AG09319 (cell line): ENCODE measurements around the gene ACRV1.

Experiments
- DNase-seq: peaks from one replicate; pipeline ENCODE4 v3.0.0-alpha.2; 2010; ENCODE audit warnings: low read depth; ENCODE audit errors: extremely low read depth
- TF ChIP-seq, protein P1 (sequence below): IDR thresholded peaks from 2 replicates; pipeline ENCODE4 v1.5.1; 2011; ENCODE audit warnings: low read depth, mild to moderate bottlenecking, inconsistent platforms, low read length, moderate library complexity

The ACRV1 gene

DNA sequence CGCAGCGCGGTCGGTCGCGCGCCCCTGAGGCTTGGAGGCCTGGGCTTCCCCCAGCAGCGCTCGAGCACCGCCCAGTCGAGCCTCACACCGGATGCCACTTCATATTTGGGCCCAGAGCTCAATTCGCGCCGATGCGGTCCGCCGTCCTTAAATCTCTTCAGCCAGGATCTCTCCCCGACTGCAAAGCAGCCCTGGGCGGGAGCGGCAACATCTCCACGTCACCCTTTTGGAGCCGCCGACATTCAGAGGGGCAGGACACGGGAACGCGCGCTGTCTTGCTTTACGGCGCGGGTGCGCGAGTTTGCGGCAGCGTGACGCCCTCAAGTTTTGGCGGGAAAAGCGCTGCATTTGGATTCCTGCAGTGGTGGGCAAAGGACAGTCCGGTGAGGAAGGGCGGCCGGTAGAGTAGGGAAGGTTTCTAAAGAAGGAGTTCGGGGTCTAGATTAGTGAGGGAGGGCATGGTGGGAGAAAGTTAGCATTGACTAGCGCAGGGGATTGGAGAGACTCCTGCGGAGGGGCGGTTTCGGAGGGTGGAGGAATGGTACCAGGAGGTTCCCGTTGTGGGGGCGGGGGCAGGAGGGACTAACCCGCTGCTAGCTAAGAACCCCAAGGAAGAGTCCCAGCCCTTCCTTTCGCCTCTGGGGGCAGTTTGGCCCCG lies 54.9 kb downstream of the ACRV1 start:
- TF ChIP-seq, protein P1, sequence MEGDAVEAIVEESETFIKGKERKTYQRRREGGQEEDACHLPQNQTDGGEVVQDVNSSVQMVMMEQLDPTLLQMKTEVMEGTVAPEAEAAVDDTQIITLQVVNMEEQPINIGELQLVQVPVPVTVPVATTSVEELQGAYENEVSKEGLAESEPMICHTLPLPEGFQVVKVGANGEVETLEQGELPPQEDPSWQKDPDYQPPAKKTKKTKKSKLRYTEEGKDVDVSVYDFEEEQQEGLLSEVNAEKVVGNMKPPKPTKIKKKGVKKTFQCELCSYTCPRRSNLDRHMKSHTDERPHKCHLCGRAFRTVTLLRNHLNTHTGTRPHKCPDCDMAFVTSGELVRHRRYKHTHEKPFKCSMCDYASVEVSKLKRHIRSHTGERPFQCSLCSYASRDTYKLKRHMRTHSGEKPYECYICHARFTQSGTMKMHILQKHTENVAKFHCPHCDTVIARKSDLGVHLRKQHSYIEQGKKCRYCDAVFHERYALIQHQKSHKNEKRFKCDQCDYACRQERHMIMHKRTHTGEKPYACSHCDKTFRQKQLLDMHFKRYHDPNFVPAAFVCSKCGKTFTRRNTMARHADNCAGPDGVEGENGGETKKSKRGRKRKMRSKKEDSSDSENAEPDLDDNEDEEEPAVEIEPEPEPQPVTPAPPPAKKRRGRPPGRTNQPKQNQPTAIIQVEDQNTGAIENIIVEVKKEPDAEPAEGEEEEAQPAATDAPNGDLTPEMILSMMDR = no peak
- peak; percentile 56 for DNase-seq

DNA sequence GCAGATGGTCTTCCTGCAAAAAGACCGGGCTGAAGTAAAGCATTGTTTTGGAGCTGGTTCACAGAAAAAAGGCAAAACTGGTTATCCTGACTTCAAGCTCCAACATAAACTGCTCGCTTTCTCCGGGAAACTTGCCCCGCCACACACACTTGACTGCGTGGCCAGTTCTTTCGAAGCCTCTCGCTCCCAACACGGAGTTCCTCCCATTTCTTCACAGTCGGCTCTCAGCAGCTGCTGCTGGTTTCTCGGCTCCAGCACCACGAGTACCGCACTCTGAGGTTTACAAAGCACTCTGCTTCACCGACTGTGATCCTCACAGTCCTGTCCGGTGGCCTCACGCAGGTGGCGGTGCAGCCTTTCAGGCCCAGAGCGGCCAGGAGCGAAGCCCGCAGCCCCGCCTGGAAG lies 55.4 kb downstream of the ACRV1 start:
- TF ChIP-seq, protein P1 = no peak

DNA sequence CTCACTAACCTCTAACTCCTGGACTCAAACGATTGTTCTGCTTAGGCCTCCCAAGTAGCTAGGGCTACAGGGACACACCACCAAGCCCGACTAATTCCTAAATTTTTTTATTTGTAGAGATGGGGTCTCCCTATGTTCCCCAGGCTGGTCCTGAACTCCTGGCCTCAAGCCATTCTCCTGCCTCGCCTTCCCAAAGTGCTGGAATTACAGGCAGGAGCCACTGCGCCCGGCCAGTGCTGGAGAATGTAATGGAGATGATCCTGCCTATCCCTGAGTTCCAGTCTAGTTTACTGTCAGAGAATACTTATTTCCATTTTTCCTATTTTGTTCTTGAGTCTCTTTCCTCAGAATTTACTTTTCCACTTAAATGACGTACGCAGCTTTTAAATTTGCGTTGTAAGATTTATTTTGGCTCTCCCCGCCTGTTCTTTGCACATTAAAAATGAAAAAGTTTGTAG lies 55.9 kb downstream of the ACRV1 start, which contains the start of gene CHEK1:
CHEK1 (plus strand) TSS at position 408 of the 458 bp plus-strand sequence. CDS start 1,606 bp downstream, outside the sequence.
- DNase-seq = no peak
- TF ChIP-seq, protein P1 = no peak

More for the DNA sequence above, 55.4 kb downstream of the ACRV1 start:
- peak; percentile 4 for DNase-seq

DNA sequence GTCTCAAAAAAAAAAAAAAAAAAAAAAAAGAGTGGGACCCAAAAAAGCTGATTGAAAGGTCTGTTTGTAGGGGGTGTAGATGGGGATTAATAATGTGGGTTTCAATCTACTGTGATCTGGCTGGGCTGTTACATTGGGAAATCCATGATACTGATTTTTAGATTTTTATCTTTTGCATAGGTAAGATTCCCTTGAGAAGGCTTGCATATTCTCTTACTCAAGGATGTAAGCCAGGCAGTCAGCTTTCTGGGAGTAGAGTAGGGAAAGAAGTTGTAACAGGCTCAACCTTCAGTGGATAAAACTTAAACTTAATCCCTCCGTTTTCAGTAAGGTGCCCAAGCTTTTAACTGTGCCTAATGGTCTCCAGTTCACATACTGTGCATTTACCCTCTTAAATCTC lies 57.6 kb downstream of the ACRV1 start:
- no peak for DNase-seq
- TF ChIP-seq, protein P1 = no peak

DNA sequence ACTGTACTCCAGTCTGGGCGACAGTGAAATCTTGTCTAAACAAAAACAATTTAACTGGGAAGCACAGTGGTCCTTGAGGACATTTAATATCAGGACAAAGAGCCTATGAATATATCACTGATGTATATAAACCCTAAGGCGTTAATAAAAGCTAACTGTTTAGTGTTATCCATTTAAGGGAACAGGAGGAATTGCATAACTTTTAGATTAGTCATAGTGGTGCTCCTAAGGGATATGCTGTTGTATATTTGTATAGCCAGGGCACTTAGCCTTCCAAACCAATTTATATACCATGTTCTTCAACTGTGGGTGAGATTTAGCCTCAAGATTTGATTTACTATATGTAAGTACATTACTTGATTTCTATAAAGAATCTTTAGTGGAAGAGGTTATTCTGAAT lies 58.7 kb downstream of the ACRV1 start:
- TF ChIP-seq, protein P1 = no peak
- DNase-seq = no peak
